HG03280 (cell line): ENCODE data around the gene GGTLC3.
"Not testable (repeated sequence)": the region's sequence is repeated elsewhere in the genome, so short reads cannot be mapped to it uniquely, and the experiment has no call there.

Experiments used
- ATAC-seq: cut with Tn5 transposase; IDR thresholded peaks from one replicate; pipeline ENCODE4 v1.9.1; 2021; ENCODE audit warnings: mild to moderate bottlenecking, moderate library complexity; ENCODE audit not compliant: unreplicated experiment

The GGTLC3 gene

GRCh38 chr22:18522762-18523161, 4.8 kb upstream of the GGTLC3 start:
- not testable (repeated sequence) for ATAC-seq

DNA sequence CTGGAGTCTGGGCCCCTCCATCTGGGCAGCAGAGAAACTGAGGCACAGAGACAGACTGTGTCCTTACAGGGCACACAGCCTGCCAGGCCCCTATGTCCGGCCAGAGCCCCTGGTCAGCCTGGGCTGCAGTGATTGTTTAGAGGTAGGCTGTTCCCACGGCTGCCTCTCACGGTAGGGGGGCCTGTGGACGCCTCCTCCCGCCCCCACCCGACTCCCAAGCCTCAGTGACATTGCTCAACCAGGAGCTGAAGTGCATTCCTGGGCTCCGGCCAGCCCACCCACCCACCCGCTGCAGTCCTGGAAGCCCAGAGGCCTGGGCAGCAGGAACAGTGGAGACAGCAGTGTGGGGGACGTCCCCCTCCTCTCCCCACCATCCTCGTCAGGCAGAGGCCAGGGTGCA, 4.5 kb downstream of the GGTLC3 start:
- not testable (repeated sequence) for ATAC-seq

DNA sequence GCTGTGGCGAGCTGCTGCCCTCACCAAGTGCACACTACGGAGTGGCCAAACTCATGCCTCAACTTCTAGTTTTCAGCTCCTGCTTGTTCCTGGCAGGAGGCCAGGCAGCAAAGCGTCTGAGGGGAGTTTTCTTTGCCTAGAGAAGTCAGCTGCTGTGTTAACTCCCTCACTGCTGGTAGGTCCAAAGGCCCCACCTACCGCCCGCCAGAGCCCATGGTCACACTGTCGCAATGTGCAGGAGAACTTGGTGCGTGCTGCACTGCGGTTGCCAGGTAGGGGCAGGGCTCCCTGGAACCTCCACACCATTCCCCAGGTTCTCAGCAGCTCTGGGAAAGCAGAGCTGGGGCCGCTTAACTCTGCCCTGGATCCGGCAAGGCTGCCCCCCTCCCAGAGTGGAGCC, 5.6 kb downstream of the GGTLC3 start:
- not testable (repeated sequence) for ATAC-seq

GRCh38 chr22:18511327-18511726, 6.6 kb downstream of the GGTLC3 start:
- ATAC-seq = not testable (repeated sequence)

GRCh38 chr22:18496227-18496626, 21.7 kb downstream of the GGTLC3 start:
- ATAC-seq = not testable (repeated sequence)
